Upper lobe of left lung (tissue), 4 donors: Measurements from ENCODE around the gene PIGV.
A peak's percentile ranks its signal among the peaks of the same experiment; 100 is the strongest.

Source experiments
- EP300 ChIP-seq, 4 donors: sonication (generic); formaldehyde crosslinking; IDR thresholded peaks; one replicate each; pipeline ENCODE4 v1.5.1; 2017; ENCODE audit warnings: antibody characterized with exemption in 4 of 4, control low read depth in 2 of 4
- POLR2A ChIP-seq, 4 donors: fragments of 450-650 bp; IDR thresholded peaks; one replicate each; pipeline ENCODE4 v1.5.1; 2016 to 2017; ENCODE audit warnings: antibody characterized with exemption in 4 of 4, mild to moderate bottlenecking in 2 of 4
- POLR2AphosphoS5 ChIP-seq, 2 donors: sonication (generic); formaldehyde crosslinking; IDR thresholded peaks; one replicate each; pipeline ENCODE4 v1.5.1; 2017; ENCODE audit warnings: antibody characterized with exemption in 2 of 2
- TF ChIP-seq, protein P1 (sequence below), 6 experiments: fragments of 450-650 bp in 4 of 6; fragments of 200-600 bp in 2 of 6; sonication (generic) in 2 of 6; IDR thresholded peaks; one replicate each; pipeline ENCODE4 v1.5.1; 2016 to 2019; ENCODE audit warnings: antibody characterized with exemption in 6 of 6

DNA sequence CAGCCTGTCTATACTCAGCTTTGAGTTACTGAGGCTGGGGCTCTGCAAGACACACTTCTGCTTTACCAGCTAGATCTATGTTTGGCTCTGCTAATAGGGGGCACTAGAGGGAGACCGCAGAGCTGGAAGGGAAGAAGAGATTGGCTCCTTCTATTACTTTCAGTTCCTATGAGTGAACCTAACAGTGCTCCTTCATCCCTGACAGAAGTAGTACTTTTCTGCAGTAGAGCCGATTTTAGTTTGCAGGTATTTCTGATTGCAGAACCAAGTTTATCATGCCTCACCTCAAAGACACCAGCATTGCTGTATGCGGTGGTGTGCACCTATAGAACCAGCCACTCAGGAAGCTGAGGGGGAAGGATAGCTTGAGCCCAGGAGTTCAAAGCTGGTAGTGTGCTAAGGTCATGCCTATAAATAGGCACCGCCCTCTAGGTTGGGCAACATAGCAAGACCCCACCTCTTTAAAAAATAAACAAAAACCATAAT, 33.1 kb downstream of the PIGV start:
- TF ChIP-seq EP300 (IDR thresholded peaks at IDR 0.05): no peak
- TF ChIP-seq, protein P1, sequence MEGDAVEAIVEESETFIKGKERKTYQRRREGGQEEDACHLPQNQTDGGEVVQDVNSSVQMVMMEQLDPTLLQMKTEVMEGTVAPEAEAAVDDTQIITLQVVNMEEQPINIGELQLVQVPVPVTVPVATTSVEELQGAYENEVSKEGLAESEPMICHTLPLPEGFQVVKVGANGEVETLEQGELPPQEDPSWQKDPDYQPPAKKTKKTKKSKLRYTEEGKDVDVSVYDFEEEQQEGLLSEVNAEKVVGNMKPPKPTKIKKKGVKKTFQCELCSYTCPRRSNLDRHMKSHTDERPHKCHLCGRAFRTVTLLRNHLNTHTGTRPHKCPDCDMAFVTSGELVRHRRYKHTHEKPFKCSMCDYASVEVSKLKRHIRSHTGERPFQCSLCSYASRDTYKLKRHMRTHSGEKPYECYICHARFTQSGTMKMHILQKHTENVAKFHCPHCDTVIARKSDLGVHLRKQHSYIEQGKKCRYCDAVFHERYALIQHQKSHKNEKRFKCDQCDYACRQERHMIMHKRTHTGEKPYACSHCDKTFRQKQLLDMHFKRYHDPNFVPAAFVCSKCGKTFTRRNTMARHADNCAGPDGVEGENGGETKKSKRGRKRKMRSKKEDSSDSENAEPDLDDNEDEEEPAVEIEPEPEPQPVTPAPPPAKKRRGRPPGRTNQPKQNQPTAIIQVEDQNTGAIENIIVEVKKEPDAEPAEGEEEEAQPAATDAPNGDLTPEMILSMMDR (IDR thresholded peaks at IDR 0.05): peak in 2 of 6 experiments; percentile 6 to 15
- no peak for TF ChIP-seq POLR2AphosphoS5 (IDR thresholded peaks at IDR 0.05)
- TF ChIP-seq POLR2A (IDR thresholded peaks at IDR 0.05): no peak
